Measurements from ENCODE around the gene TMX3. TPM values are rescaled to one million over a fixed set of nuclear protein-coding genes. Genes with fewer than 3 reads are reported as not detected.
A peak's percentile ranks its signal among the peaks of the same experiment; 100 is the strongest.

Gene TMX3, protein sequence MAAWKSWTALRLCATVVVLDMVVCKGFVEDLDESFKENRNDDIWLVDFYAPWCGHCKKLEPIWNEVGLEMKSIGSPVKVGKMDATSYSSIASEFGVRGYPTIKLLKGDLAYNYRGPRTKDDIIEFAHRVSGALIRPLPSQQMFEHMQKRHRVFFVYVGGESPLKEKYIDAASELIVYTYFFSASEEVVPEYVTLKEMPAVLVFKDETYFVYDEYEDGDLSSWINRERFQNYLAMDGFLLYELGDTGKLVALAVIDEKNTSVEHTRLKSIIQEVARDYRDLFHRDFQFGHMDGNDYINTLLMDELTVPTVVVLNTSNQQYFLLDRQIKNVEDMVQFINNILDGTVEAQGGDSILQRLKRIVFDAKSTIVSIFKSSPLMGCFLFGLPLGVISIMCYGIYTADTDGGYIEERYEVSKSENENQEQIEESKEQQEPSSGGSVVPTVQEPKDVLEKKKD
- total RNA-seq, result 10 to 100 TPM; 44.0 to 52.7 TPM

DNA sequence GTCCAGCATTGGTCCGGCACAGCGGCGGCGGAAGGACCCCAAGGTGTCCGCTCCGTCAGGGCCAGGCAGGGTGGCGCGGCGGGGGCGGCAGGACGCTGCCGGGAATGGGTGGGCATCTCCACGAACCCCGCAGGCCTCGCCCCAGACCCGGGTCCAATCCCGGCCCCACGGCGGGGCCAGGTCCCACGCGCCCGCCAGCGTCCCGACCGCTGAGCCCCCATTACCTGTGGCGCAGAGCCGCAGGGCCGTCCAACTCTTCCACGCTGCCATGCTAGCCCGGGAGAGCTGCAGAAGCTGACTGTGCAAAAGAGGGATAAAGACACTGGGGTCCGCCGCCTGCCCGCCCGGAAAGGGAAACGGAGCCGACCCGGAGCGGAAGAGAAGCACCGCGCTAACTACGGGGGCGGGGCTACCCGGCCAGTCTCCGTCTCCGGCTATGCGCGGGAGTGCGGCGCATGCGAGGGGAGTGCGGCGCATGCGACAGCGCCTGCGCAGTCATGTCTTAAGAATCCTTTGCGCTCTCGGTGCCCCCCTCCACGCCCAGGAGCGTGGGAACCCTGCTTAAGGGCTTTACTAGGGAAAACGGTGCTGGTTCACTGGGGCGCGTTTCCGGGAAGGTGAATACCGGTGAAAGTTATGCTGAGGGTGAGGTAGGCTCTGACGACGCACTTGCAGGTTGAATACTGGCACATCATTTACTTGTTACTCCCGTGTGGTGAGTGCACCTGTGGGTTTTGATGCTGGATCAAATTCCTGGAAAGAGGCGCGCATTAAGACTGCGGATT lies at the start of gene TMX3:
TMX3 (minus strand) TSS at position 397 of the 785 bp plus-strand sequence; CDS start at position 270, 127 bp downstream.
- ATAC-seq (peak; percentile 99), DNase-seq (ENCODE audit: low spot score in 2 of 2) (peak; percentile 89 to 92)

DNA sequence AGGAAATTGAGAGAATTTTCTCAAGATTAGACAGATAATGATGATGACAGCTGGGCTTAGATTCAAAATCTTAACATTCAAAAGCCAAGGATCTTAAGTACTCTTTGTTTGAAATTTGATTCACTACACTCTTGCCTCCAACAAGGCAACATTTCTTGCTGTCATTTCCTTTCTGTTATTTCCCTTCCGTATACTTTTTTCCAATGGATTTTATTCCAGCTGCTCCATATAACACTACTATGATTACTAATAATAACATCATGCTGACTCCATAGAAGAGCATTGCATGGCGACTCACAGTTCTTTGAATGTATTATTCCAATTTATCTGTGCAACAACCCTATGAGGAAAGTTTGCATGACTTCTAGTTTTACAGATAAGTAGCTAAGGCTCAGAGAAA lies 49.1 kb upstream of the TMX3 start:
- DNase-seq (ENCODE audit: low spot score in 2 of 2) (no peak), ATAC-seq (no peak)
- no peak overlapping the region for H3K27ac Mint-ChIP-seq
- H3K36me3 Mint-ChIP-seq, result no peaks in the 10 kb centered on the region
- peaks cover 0 to 4% of the 10 kb centered on the region in 2 donors for H3K9me3 Mint-ChIP-seq

More for the DNA sequence above, at the start of gene TMX3:
- no peaks in the 10 kb centered on the region for H3K9me3 Mint-ChIP-seq
- H3K36me3 Mint-ChIP-seq, result peaks cover 19 to 23% of the 10 kb centered on the region in 2 donors
- H3K27ac Mint-ChIP-seq, result peak within 1 kb of the TSS; percentile 91 to 95

DNA sequence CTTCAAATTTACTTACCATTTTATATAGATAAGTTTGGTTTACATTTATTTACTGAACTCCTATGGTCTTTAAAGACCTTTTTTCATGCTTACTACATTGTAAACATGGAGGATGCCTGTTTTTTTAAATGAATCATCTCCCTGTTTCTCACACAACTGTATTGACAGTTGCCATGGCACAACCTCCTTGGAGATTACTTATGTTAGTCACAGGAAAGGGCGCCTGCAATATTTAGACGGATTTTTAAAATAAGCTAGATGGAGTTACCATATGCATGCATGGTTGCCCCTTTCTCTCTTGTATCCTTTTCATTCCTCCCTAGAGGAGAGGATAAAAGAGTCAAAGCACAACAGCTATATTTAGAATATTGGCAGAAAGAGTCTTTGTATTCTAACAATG lies 48.2 kb upstream of the TMX3 start:
- peaks cover 0 to 6% of the 10 kb centered on the region in 2 donors for H3K9me3 Mint-ChIP-seq
- H3K27ac Mint-ChIP-seq, result no peak overlapping the region
- DNase-seq (ENCODE audit: low spot score in 2 of 2), result no peak
- ATAC-seq, result no peak
- no peaks in the 10 kb centered on the region for H3K36me3 Mint-ChIP-seq

DNA sequence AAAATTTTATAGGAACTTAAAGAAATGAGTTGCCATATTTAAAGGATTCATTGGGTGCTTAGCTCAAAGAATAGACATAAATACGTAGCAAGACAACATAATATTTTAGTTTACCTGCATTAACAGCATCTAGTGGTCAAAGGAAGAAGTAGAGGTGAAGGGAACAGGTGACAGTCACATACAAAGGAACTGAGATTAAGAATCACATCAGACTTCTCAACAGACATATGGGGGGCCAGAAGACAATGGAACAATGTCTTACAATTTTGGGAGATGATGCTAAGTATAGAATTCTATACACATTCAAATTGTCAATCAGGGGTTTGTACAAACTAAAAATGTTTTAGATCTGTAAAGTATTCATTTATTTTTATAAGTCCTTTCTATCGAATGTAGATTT lies 44.4 kb upstream of the TMX3 start:
- H3K27ac Mint-ChIP-seq, result no peak overlapping the region
- peaks cover 3 to 6% of the 10 kb centered on the region in 2 donors for H3K9me3 Mint-ChIP-seq
- peaks cover 0 to 2% of the 10 kb centered on the region in 2 donors for H3K36me3 Mint-ChIP-seq
- ATAC-seq (no peak), DNase-seq (ENCODE audit: low spot score in 2 of 2) (no peak)

DNA sequence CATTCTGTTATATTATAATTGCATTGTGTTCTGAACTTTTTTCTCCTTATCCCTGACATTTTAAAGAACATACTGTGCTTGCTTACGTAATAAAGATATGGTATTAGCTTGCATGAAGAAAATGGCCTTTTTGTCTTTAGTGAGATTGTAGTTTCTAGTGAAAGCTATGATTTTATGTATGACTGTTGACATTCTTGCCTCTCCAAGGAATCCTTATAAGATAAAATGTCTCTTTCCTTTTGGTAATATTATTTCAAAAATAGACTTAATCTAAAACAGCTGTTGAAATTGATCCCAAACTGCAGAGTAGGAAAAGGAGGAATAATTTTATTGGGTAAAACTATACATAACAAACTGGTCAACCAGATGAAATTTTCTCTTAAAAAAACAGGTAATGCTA lies 42.2 kb upstream of the TMX3 start:
- Mint-ChIP-seq H3K36me3 (peaks cover 0 to 4% of the 10 kb centered on the region in 2 donors), H3K27ac (no peak overlapping the region), H3K9me3 (peaks cover 3 to 6% of the 10 kb centered on the region in 2 donors)
- ATAC-seq, result no peak
- no peak for DNase-seq (ENCODE audit: low spot score in 2 of 2)

DNA sequence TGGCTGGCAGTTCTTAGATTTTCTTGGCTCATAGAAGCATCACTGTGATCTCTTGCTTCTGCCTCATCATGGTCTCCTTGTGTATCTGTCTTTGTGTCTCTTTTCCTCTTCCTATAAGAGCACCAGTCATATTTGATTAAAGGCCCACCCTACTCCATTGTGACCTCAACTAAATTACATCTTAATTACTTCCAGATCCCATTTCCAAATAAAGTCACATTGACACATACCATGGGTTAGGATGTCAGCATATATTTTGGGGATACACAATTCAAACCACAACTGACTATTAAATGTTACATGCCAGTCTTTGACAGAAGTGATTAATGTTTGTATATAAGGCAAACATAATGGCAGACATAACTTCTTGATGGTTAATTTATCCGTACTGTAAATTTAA lies 27.3 kb upstream of the TMX3 start:
- no peak for ATAC-seq
- H3K9me3 Mint-ChIP-seq, result no peaks in the 10 kb centered on the region
- DNase-seq (ENCODE audit: low spot score in 2 of 2), result no peak
- H3K27ac Mint-ChIP-seq, result no peak overlapping the region
- H3K36me3 Mint-ChIP-seq, result no peaks in the 10 kb centered on the region

DNA sequence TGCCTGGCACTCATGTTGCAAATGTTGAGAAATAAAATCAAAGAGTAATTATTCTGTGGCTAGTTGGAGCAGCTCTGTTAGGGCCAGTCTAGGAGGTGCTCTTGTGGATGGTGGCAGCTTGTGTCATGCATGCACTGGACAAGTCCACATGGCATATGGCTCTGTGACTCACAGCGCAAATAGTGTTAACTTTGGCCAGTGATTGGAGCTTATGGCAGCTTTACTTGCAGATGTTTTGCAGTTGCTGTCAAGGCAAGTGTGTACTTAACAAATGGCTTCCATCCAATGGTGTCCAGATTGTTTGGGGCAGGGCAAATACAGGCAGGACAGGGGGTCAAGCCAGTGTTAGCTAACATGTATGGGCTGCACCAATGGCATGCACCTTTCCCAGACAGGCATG lies 26.1 kb upstream of the TMX3 start:
- DNase-seq (ENCODE audit: low spot score in 2 of 2) (no peak), ATAC-seq (no peak)
- H3K9me3 Mint-ChIP-seq, result no peaks in the 10 kb centered on the region
- no peak overlapping the region for H3K27ac Mint-ChIP-seq
- no peaks in the 10 kb centered on the region for H3K36me3 Mint-ChIP-seq

DNA sequence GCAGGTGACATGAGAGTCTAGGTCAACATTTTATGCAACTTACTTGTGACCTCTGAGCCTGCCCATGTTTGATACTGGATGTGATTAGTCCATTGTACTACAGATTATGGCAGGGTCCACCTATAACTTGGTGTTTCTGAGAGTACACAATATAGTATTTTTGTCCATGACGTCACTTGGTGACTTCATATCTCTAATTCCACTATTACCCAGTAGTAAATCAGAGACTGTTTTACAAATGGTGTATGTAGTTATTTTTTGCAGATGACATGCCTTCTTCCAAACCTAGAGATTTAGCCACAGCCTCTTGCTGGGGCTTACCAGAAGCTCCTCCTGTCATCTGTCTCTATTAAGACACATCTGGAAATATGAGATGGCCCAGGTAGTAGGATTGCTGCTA lies 24.6 kb upstream of the TMX3 start:
- Mint-ChIP-seq H3K36me3 (no peaks in the 10 kb centered on the region), H3K27ac (no peak overlapping the region), H3K9me3 (no peaks in the 10 kb centered on the region)
- DNase-seq (ENCODE audit: low spot score in 2 of 2) (no peak), ATAC-seq (no peak)

DNA sequence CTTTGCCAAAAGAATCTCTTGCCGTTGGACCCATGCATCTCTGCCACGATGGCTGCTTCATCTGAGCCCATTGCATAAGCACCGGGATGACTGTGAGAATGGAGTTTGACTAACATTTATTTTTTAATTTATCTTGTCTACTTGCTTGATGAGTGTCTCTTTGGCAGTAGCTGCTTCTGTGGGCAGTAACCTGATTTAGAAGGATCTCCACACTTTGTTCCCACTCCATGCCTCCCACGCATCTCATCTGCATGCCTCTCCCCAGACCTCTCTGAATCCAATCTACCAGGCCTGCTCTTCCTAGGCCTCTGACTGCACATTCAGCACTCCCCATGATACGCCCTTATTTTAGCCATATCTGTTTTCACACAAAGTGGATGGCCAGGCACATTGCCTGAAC lies 23.7 kb upstream of the TMX3 start:
- Mint-ChIP-seq H3K27ac (no peak overlapping the region), H3K9me3 (no peaks in the 10 kb centered on the region), H3K36me3 (no peaks in the 10 kb centered on the region)
- ATAC-seq, result no peak
- no peak for DNase-seq (ENCODE audit: low spot score in 2 of 2)

DNA sequence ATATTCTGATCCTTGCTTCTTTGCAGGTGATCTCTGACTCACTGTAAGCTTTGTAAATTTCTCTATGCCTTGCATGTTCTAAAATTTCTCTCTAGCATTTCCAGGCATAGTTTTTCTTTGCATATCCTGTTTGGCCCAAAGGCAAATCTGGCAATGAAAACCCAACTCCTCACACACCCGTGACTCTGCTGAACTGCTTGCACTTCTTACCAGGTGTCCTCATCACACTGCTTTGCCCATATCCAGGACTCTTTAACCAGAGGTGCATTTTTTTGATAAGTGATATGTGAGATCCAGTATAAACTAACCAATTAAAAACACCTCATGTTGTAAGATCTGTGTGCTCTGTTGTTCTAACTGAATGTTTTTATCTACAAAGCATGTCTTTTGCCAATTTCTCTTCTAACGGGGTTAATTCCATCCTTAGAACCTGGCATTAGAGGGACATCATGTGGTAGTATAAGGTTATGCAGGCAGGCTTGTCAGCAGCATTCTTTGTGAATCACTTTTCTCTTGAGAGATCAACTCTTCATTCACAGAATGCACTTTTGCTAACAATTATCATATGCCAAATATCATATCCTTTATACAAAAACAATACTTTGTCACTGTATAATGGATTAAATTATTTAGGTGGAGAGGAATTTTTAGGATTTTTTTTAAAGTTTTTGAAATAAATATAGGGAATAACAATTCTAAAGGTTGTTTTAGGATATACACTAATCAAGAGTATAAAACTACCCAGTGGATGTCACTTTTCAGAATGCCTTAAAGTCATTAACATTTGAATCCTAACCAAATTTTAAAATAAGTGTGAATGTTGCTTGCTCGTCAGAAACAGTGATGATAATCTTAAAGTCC lies 20.8 kb upstream of the TMX3 start:
- Mint-ChIP-seq H3K36me3 (no peaks in the 10 kb centered on the region), H3K27ac (no peak overlapping the region), H3K9me3 (no peaks in the 10 kb centered on the region)
- peak; percentile 56 to 77 for ATAC-seq
- DNase-seq (ENCODE audit: low spot score in 2 of 2), result no peak

DNA sequence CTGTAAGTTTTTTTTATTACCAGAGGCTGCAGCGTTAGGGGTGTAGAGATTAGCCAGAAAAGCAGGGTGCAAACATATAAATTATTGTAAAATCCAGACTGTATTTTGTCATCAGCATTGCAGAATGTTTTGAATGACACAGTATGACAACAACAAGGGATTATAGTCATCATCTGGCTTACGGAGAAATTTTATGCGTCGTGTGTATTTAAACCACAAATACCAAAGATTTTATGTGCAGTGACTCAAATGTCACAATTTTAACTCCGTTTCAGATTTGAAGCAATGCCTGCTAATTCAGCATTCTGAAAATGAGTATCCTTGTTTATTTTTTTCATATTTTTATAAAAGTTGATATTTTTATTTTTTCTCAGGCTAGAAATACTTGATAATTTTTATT lies 19.4 kb upstream of the TMX3 start:
- Mint-ChIP-seq H3K36me3 (no peaks in the 10 kb centered on the region), H3K27ac (no peak overlapping the region), H3K9me3 (no peaks in the 10 kb centered on the region)
- ATAC-seq (no peak), DNase-seq (ENCODE audit: low spot score in 2 of 2) (no peak)

DNA sequence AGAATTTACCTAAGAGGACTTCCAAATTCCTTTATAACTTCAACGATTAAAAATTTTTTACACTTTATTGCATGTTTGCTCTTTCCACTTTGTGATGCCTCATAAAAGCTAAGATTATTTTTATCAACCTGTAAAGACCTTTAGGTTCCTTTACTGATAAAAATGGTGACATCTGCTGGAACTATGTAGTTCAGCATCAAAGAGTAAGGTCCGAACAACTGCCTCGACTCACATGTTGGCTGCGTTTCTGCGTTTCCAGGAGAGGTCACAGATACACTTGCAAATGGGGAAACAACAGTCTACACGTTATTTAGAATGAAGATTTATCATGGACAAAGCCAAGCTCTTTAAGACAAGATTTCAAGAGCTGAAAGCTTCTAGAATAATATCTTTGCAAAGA lies 18.8 kb upstream of the TMX3 start:
- Mint-ChIP-seq H3K9me3 (no peaks in the 10 kb centered on the region), H3K27ac (no peak overlapping the region), H3K36me3 (no peaks in the 10 kb centered on the region)
- no peak for ATAC-seq
- no peak for DNase-seq (ENCODE audit: low spot score in 2 of 2)

DNA sequence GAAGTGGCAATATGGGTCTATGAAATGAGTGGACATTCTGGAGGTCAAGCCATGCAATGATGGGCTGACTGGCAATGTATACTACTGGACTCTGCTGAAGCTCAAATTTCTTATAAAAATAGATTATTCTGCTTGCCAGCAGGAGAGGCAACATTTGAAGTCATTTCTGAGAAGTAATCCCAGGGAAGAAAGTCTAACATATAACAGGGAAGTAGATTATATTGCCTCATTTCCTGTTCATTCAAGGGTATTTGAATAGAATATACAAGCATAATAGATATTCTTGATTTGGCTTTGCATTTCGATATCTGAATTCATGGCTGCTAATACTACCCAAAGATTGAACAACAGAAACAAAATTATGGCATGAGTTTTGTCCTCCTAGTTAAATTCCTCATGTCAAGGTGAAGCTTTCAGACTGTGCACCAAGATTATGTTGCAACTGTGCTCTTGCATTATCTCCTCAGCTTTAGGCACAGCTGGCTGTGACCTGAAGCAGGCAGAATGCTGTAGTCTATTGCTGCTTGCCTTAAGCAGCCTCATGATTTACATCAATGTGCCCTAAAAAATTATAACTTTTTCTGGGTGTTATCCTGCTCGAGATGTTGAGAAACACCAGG lies 13.3 kb upstream of the TMX3 start:
- H3K36me3 Mint-ChIP-seq, result no peaks in the 10 kb centered on the region
- no peak overlapping the region for H3K27ac Mint-ChIP-seq
- ATAC-seq (no peak), DNase-seq (ENCODE audit: low spot score in 2 of 2) (no peak)
- H3K9me3 Mint-ChIP-seq, result no peaks in the 10 kb centered on the region

DNA sequence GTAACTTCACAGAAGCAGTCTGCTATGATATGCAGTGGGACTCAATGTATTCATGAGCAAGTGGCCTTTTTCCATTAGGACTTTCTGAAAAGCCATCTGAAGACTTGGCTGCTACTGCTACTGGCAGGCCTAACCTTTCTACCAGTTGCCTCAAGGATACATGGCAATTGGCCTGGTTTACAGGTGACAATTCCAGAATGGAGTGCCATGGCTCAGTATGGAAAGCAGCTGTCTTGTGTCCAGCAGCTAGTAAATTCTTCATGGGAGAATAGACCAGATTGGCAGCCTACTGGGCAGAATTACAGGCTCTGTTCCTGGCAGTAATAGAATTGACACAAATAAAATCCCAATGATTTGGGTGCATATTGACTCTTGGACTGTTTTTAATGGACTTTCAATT lies 12.6 kb upstream of the TMX3 start:
- Mint-ChIP-seq H3K36me3 (no peaks in the 10 kb centered on the region), H3K27ac (no peak overlapping the region), H3K9me3 (no peaks in the 10 kb centered on the region)
- no peak for ATAC-seq
- no peak for DNase-seq (ENCODE audit: low spot score in 2 of 2)

DNA sequence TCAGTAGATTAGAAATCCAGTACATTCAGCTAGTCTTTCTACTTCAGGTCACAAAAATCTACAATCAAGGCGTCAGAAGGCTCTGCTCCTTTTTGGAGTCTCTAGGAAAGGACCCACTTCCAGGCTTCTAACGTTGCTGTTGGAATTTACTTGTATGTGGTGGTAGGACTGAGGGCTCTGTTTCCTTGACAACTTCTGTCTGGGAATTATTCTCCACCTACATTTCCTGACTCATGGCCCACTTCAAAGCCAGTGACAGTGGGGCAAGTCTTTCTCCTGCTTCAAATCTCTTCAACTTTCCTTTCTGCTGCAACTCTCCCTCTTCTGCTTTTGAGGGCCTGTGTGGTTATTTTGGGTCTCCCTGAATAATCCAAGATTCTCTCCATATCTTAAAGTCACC lies 10.4 kb upstream of the TMX3 start:
- H3K9me3 Mint-ChIP-seq, result no peaks in the 10 kb centered on the region
- ATAC-seq, result no peak
- DNase-seq (ENCODE audit: low spot score in 2 of 2), result no peak
- H3K36me3 Mint-ChIP-seq, result no peaks in the 10 kb centered on the region
- no peak overlapping the region for H3K27ac Mint-ChIP-seq

DNA sequence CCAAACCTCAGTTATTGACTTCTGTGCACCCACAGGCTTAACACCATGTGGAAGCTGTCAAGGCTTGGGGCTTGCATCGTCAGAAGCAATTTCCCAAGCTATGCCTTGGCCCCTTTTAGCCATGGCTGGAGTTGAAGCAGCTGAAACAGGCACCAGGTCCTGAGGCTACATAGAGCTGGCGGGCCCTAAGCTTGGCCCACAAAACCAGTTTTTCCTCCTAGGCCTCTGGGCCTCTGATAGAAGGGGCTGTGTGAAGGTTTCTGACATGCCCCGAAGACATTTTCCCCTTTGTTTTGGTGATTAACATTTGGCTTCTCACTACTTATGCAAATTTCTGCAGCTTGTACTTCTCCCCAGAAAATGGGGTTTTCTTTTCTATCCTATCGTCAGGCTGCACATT lies 9.1 kb upstream of the TMX3 start:
- H3K9me3 Mint-ChIP-seq, result no peaks in the 10 kb centered on the region
- DNase-seq (ENCODE audit: low spot score in 2 of 2) (no peak), ATAC-seq (no peak)
- H3K36me3 Mint-ChIP-seq, result no peaks in the 10 kb centered on the region
- H3K27ac Mint-ChIP-seq, result no peak overlapping the region

Measured in activated naive CD4-positive, alpha-beta T cell treated with anti-CD3 and anti-CD28 coated beads, Interleukin-2, amount 50 U/mL, for 72 hours (primary cell).